PC-3 (cell line): ENCODE data around the gene UPK2. TPM values are rescaled to one million over a fixed set of nuclear protein-coding genes. Genes with fewer than 3 reads are reported as not detected.
A peak's percentile ranks its signal among the peaks of the same experiment; 100 is the strongest.

Experiments used
- ATAC-seq: fragments of 200-7000 bp; cut with Tn5 transposase; 2 replicates; pipeline ENCODE4 v1.9.1; 2020; ENCODE audit warnings: mild to moderate bottlenecking, moderate library complexity
- BruUV-seq: library from RNA; stranded (reverse); fragments of 400-500 nt; replicated peaks from 2 replicates; lab custom pipeline; 2021; lab: Mats Ljungman, UMichigan
- CTCF ChIA-PET: fragments of 300-600 bp; sonication (Branson Sonifier 250); formaldehyde crosslinking; loops from one replicate; lab custom pipeline; 2022; ENCODE audit warnings: antibody characterized with exemption; lab: Charles Lee
- POLR2A ChIA-PET: fragments of 300-600 bp; sonication (Branson Sonifier 250); formaldehyde crosslinking; loops from one replicate; lab custom pipeline; 2022; ENCODE audit warnings: antibody characterized with exemption; ENCODE audit not compliant: unreplicated experiment; lab: Charles Lee
- DNase-seq: peaks from one replicate; pipeline ENCODE4 v3.0.0-alpha.2; 2015
- H2AFZ ChIP-seq: fragments of 300-600 bp; sonication (generic); 2 replicates; pipeline ENCODE4 v1.6.0; 2016; ENCODE audit warnings: antibody characterized with exemption, low read length
- H3F3A ChIP-seq: fragments of 300-600 bp; sonication (generic); one replicate; pipeline ENCODE4 v1.6.0; 2017; ENCODE audit warnings: antibody characterized with exemption, low read length, control low read depth, mild to moderate bottlenecking; ENCODE audit not compliant: unreplicated experiment
- H3K27ac ChIP-seq: fragments of 300-600 bp; sonication (generic); 2 replicates; pipeline ENCODE4 v1.5.1; 2016; ENCODE audit warnings: mild to moderate bottlenecking, low read length
- H3K27me3 ChIP-seq: fragments of 300-600 bp; sonication (generic); 2 replicates; pipeline ENCODE4 v1.6.1; 2016; ENCODE audit warnings: low read length, mixed read lengths
- H3K36me3 ChIP-seq: fragments of 300-600 bp; sonication (generic); 2 replicates; pipeline ENCODE4 v1.6.1; 2016; ENCODE audit warnings: low read depth, mixed run types, low read length, mixed read lengths
- H3K4me1 ChIP-seq: fragments of 300-600 bp; sonication (generic); 2 replicates; pipeline ENCODE4 v1.5.1; 2016; ENCODE audit warnings: low read length; ENCODE audit not compliant: insufficient read depth
- H3K4me2 ChIP-seq: fragments of 300-600 bp; sonication (generic); 2 replicates; pipeline ENCODE4 v1.6.0; 2016; ENCODE audit warnings: low read length
- H3K4me3 ChIP-seq: fragments of 300-600 bp; sonication (generic); 2 replicates; pipeline ENCODE4 v1.5.1; 2016; ENCODE audit warnings: mild to moderate bottlenecking, low read length, mixed read lengths
- H3K79me2 ChIP-seq: fragments of 300-600 bp; sonication (generic); 2 replicates; pipeline ENCODE4 v1.6.1; 2017; ENCODE audit warnings: low read length, mixed read lengths
- H3K9ac ChIP-seq: fragments of 300-600 bp; sonication (generic); 2 replicates; pipeline ENCODE4 v1.6.0; 2016; ENCODE audit warnings: mild to moderate bottlenecking, low read length
- H3K9me2 ChIP-seq: fragments of 300-600 bp; sonication (generic); replicated peaks from 2 replicates; pipeline ENCODE4 v1.6.1; 2016; ENCODE audit warnings: mixed run types, low read length, mixed read lengths
- H3K9me3 ChIP-seq: fragments of 300-600 bp; sonication (generic); 2 replicates; pipeline ENCODE4 v1.6.1; 2016; ENCODE audit warnings: low read length, mixed read lengths
- H4K20me1 ChIP-seq: fragments of 300-600 bp; sonication (generic); 2 replicates; pipeline ENCODE4 v1.6.1; 2016; ENCODE audit warnings: low read length, mixed read lengths
- EZH2 ChIP-seq: fragments of 300-600 bp; sonication (generic); IDR thresholded peaks from one replicate; pipeline ENCODE4 v1.6.1; 2017; ENCODE audit warnings: antibody characterized with exemption, mild to moderate bottlenecking, low read length; ENCODE audit not compliant: unreplicated experiment
- EZH2phosphoT487 ChIP-seq: fragments of 300-600 bp; sonication (generic); IDR thresholded peaks from 2 replicates; pipeline ENCODE4 v1.6.1; 2018; ENCODE audit warnings: mild to moderate bottlenecking, antibody characterized with exemption, low read length, borderline replicate concordance
- intact Hi-C: fragments of 100-400 bp; cut with micrococcal nuclease; formaldehyde crosslinking; loops from 2 replicates; pipeline ENCODE4 v1.9.0; 2023
- total RNA-seq: library from RNA; depleted of rRNA; stranded (reverse); fragments of >200 nt; gene quantifications from 2 replicates; pipeline ENCODE4 v1.2.3, GENCODE V29; 2014
- TF ChIP-seq, protein P1 (sequence below): fragments of 300-600 bp; sonication (generic); conservative IDR thresholded peaks from 2 replicates; pipeline ENCODE4 v1.5.1; 2017; ENCODE audit warnings: antibody characterized with exemption, low read depth, mild to moderate bottlenecking, low read length

UPK2 gene
- total RNA-seq, 1 experiment from 2014 or later: 0.44 TPM

DNA sequence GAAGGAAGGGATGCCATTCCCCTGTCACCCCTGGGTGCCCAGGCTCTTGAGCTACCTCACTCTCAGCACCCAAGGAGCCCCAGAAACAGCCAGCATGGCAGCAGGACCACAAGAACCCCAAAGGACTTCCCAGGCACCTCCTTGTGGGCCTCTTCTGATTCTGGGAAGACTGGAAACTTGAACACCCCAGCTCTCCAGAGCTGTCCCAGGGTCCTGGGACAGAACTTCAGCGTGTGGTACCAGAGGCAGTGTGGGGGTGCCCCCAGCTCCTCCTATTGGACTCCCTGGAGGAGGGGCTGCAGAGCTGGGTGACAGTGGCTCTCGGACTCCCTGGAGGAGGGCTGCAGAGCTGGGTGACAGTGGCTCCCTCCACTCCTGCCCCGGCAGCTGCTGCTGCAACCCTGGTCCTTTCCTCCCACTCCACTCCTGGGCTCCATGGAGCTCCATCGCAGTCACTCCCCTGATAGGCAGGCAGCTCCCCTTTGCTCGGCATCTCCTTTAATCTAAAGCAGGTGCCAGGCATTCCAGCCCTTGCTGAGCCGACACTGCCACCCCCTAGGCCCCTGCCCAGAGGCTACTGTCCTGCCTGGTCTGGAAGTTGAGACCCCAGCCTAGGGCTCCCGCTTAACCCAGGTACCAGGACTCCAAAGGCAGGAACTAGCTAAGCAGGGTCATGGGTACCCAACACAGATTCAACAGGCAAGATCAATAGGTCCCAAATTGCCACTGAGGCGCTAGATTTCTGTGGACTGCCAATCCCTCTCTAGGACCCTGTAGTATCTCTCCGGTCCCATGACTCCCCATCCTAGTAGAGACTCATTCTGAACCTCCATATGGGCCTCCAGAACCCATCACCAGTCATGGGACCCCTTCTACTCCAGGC lies 33.1 kb upstream of the UPK2 start:
- no peaks in the 10 kb centered on the region for H3K9me2 ChIP-seq
- no peak for DNase-seq
- intact Hi-C loops: no loop called here
- H3K79me2 ChIP-seq: peaks cover 85% of the 10 kb centered on the region
- ChIA-PET POLR2A (interaction anchor here (0.5 to 1.5 kb wide), 3 partner anchors 9 to 132 kb away, joined by 3 to 16 read pairs (median 4); no protein-coding TSS in a partner anchor), CTCF (no interaction called here)
- no peaks in the 10 kb centered on the region for H3K9me3 ChIP-seq
- H3K4me3 ChIP-seq: peak overlapping the region; percentile 94
- H3K27me3 ChIP-seq: no peaks in the 10 kb centered on the region
- peaks cover 74% of the 10 kb centered on the region for H3K4me1 ChIP-seq
- peak overlapping the region; percentile 84 for H3K9ac ChIP-seq
- no peak for ATAC-seq
- TF ChIP-seq EZH2 (no peak), EZH2phosphoT487 (no peak)
- TF ChIP-seq, protein P1, sequence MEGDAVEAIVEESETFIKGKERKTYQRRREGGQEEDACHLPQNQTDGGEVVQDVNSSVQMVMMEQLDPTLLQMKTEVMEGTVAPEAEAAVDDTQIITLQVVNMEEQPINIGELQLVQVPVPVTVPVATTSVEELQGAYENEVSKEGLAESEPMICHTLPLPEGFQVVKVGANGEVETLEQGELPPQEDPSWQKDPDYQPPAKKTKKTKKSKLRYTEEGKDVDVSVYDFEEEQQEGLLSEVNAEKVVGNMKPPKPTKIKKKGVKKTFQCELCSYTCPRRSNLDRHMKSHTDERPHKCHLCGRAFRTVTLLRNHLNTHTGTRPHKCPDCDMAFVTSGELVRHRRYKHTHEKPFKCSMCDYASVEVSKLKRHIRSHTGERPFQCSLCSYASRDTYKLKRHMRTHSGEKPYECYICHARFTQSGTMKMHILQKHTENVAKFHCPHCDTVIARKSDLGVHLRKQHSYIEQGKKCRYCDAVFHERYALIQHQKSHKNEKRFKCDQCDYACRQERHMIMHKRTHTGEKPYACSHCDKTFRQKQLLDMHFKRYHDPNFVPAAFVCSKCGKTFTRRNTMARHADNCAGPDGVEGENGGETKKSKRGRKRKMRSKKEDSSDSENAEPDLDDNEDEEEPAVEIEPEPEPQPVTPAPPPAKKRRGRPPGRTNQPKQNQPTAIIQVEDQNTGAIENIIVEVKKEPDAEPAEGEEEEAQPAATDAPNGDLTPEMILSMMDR: no peak
- no peaks in the 10 kb centered on the region for H3K36me3 ChIP-seq
- H3K4me2 ChIP-seq: peak overlapping the region; percentile 97
- peaks cover 23% of the 10 kb centered on the region for H4K20me1 ChIP-seq
- H3F3A ChIP-seq: peaks cover 12% of the 10 kb centered on the region
- H3K27ac ChIP-seq: peak overlapping the region; percentile 97
- no peak overlapping the region for H2AFZ ChIP-seq
- no TSS peak for BruUV-seq

DNA sequence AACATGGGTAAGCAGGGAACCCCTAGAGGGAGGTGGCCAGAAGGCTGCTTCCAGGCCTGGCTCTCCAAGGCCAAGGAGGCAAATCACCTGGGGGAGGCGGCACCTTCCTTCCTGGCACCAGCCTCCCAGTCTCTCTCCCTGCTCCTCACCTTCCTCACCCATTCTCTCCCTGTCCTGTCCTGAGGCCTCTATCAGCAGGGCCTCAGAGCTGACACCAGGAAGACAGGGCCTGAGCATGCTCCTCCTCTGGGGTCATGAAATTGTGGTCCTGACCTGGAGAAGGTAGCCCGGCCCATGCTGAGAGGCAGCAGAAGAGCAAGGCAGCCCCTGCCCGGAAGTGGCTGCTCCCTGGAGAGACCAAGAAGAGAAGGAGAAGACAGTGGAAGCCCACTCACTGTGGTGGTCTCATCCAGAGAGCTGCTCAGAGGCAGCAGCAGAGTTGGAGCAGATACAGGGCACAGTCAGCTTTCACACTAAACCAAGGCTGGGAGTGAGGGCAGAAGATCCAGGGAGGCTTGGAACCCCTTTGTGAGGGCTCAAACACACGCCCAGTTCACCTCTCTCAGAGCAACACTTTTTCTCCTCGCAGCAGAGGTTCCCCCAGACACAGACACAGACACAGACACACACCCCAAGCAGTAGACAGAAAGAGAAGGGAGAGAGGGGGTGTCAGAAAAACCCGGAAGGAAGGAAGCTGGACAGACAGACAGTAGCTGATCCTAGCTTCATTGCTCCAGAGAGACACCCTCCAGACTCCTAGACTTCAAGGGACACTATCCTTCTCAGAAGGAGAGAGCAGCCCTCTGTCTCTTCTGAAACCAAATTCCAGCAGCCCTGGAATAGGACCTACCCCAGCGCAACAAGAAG lies 32.1 kb upstream of the UPK2 start:
- peak; percentile 32 for DNase-seq
- BruUV-seq: no TSS peak
- peak overlapping the region; percentile 94 for H3K4me3 ChIP-seq
- H3K27me3 ChIP-seq: no peaks in the 10 kb centered on the region
- peaks cover 12% of the 10 kb centered on the region for H3F3A ChIP-seq
- H3K9ac ChIP-seq: peak overlapping the region; percentile 84
- peaks cover 23% of the 10 kb centered on the region for H4K20me1 ChIP-seq
- peak overlapping the region; percentile 97 for H3K4me2 ChIP-seq
- peaks cover 69% of the 10 kb centered on the region for H3K4me1 ChIP-seq
- CTCF ChIA-PET: interaction anchor here (0.5 kb wide), 1 partner anchor 725 kb away, joined by 6 read pairs; no protein-coding TSS in a partner anchor
- TF ChIP-seq EZH2 (no peak), EZH2phosphoT487 (no peak)
- TF ChIP-seq, protein P1: no peak
- intact Hi-C loops: no loop called here
- H3K27ac ChIP-seq: peak overlapping the region; percentile 97
- H3K9me3 ChIP-seq: no peaks in the 10 kb centered on the region
- peaks cover 78% of the 10 kb centered on the region for H3K79me2 ChIP-seq
- no peak for ATAC-seq
- H2AFZ ChIP-seq: no peak overlapping the region
- no peaks in the 10 kb centered on the region for H3K36me3 ChIP-seq
- no peaks in the 10 kb centered on the region for H3K9me2 ChIP-seq
- POLR2A ChIA-PET: interaction anchor here (0.6 to 1.1 kb wide), 3 partner anchors 10 to 14 kb away, joined by 3 to 11 read pairs (median 5); no protein-coding TSS in a partner anchor
